Colonic mucosa (tissue), 4 donors: ENCODE measurements around the gene CDH2. TPM values are rescaled to one million over a fixed set of nuclear protein-coding genes. Genes with fewer than 3 reads are reported as not detected.

Experiments
- DNase-seq: peaks from one replicate; pipeline ENCODE4 v3.0.0-alpha.2; 2020
- H3K27ac ChIP-seq: fragments of 200-600 bp; one replicate; pipeline ENCODE4 v1.8.0; 2021
- H3K27me3 ChIP-seq: fragments of 200-600 bp; one replicate; pipeline ENCODE4 v1.8.0; 2021
- H3K36me3 ChIP-seq: fragments of 200-600 bp; one replicate; pipeline ENCODE4 v1.8.0; 2021
- H3K4me1 ChIP-seq: fragments of 200-600 bp; one replicate; pipeline ENCODE4 v1.8.0; 2021; ENCODE audit warnings: mild to moderate bottlenecking
- H3K4me3 ChIP-seq: fragments of 200-600 bp; one replicate; pipeline ENCODE4 v1.8.0; 2021
- H3K9ac ChIP-seq, 2 donors: one replicate each; pipeline ENCODE4 v1.7.0; 2013; ENCODE audit warnings: control low read depth in 2 of 2, low read depth in 2 of 2, low read length in 2 of 2
- H3K9me3 ChIP-seq: fragments of 200-600 bp; one replicate; pipeline ENCODE4 v1.8.0; 2021
- intact Hi-C: fragments of 100-400 bp; cut with DNase I; formaldehyde crosslinking; loops from one replicate; pipeline ENCODE4 v1.14.1; 2022
- total RNA-seq, 2 donors: library from RNA; stranded (reverse); fragmentation: NEBNext Ultra II Directional in 1 of 2; extraction: Animal tissue kit (Norgen Biotek cat#: 25700) in 1 of 2; gene quantifications; one replicate each; pipeline ENCODE4 v1.2.1, GENCODE V29; 2021
- TF ChIP-seq, protein P1 (sequence below): fragments of 200-600 bp; IDR thresholded peaks from one replicate; pipeline ENCODE4 v1.8.0; 2022; ENCODE audit warnings: antibody characterized with exemption, mild to moderate bottlenecking
- donor health status: healthy.
- donor health status: DM: no; HTN: no; CAD: no.
- donor health status: DM: no; HTN: no; CAD: no.

Gene CDH2
- total RNA-seq, 2 donors from 2014 or later: 0.84 to 1.4 TPM

DNA sequence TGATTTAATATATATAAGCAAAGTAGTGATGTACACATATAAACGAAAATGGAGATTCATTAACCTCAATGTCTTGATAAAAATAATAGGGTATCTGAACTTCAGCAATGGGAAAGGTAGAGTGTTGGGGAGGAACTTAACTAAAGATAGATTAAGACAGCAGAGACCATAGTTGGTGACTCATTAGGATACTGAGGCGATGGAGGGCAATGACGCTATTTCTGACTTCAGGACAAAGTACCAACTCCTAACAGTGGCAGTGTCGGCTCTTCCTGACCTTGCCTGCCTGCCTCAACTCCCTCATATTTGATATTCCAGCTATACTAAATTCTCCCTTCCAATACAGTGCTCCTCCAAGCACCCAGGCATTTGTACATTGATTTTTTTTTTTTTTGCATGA is 98.6 kb downstream of the CDH2 start:
- no peak for DNase-seq
- TF ChIP-seq, protein P1, sequence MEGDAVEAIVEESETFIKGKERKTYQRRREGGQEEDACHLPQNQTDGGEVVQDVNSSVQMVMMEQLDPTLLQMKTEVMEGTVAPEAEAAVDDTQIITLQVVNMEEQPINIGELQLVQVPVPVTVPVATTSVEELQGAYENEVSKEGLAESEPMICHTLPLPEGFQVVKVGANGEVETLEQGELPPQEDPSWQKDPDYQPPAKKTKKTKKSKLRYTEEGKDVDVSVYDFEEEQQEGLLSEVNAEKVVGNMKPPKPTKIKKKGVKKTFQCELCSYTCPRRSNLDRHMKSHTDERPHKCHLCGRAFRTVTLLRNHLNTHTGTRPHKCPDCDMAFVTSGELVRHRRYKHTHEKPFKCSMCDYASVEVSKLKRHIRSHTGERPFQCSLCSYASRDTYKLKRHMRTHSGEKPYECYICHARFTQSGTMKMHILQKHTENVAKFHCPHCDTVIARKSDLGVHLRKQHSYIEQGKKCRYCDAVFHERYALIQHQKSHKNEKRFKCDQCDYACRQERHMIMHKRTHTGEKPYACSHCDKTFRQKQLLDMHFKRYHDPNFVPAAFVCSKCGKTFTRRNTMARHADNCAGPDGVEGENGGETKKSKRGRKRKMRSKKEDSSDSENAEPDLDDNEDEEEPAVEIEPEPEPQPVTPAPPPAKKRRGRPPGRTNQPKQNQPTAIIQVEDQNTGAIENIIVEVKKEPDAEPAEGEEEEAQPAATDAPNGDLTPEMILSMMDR: no peak
- no peak overlapping the region for H3K27ac ChIP-seq
- H3K27me3 ChIP-seq: no peaks in the 10 kb centered on the region
- intact Hi-C loops: no loop called here
- H3K9me3 ChIP-seq: no peaks in the 10 kb centered on the region
- H3K4me1 ChIP-seq: no peaks in the 10 kb centered on the region
- H3K4me3 ChIP-seq: no peak overlapping the region
- no peak overlapping the region for H3K9ac ChIP-seq
- H3K36me3 ChIP-seq: no peaks in the 10 kb centered on the region

DNA sequence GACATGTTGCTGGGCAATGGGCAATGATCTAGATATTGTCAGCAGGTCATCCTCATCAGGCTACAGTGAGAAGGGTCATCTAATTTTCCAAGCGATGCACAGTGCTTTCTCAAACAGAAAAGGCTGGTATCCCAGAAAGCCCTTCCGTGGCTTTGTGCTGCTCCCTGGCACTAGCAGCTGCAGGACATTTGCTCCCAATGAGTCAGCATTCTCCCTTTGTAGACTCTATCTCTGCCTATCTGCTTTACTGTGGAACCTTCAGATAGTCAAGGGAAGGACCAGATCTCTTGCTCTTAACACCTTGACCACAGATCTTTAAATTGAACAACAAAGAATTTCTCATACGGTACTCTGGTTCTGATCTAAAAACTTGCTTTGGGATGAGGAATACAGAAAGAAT is 101.4 kb downstream of the CDH2 start:
- Histone ChIP-seq H3K9me3 (no peaks in the 10 kb centered on the region), H3K4me3 (no peak overlapping the region), H3K36me3 (no peaks in the 10 kb centered on the region), H3K4me1 (no peaks in the 10 kb centered on the region), H3K9ac (no peak overlapping the region), H3K27me3 (no peaks in the 10 kb centered on the region), H3K27ac (no peak overlapping the region)
- no peak for DNase-seq
- intact Hi-C loops: no loop called here
- TF ChIP-seq, protein P1: no peak

GRCh38 chr18:28074076-28074475 is 102.9 kb downstream of the CDH2 start:
- Histone ChIP-seq H3K9me3 (no peaks in the 10 kb centered on the region), H3K4me1 (no peaks in the 10 kb centered on the region), H3K9ac (no peak overlapping the region), H3K4me3 (no peak overlapping the region), H3K36me3 (no peaks in the 10 kb centered on the region), H3K27me3 (no peaks in the 10 kb centered on the region), H3K27ac (no peak overlapping the region)
- DNase-seq: no peak
- TF ChIP-seq, protein P1: no peak
- intact Hi-C loops: no loop called here

GRCh38 chr18:28073658-28074057 is 103.3 kb downstream of the CDH2 start:
- no peak overlapping the region for H3K4me3 ChIP-seq
- H3K9me3 ChIP-seq: no peaks in the 10 kb centered on the region
- no peaks in the 10 kb centered on the region for H3K36me3 ChIP-seq
- H3K27me3 ChIP-seq: no peaks in the 10 kb centered on the region
- TF ChIP-seq, protein P1: no peak
- no peaks in the 10 kb centered on the region for H3K4me1 ChIP-seq
- DNase-seq: no peak
- no peak overlapping the region for H3K9ac ChIP-seq
- H3K27ac ChIP-seq: no peak overlapping the region
- intact Hi-C loops: no loop called here

DNA sequence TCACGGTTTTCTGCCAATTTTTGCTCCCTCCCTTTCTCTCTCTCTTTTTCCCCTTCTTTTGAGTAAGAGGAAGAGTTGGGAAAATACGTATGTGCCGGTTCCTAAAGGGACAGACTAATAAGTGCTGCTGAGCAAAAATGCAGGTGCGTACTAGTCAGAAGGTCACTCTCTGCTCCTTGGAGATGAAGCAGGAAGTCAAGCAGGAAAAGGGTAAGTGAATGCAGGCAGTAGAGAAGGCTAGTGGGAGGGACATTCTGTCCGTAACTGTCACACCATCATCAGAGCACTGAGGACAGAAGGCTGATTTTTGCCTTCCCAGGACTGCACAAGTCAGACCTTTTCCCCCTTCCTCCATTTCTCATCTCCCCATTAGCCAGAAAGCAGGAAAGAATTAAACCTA is 105.7 kb downstream of the CDH2 start:
- intact Hi-C loops: no loop called here
- DNase-seq: no peak
- TF ChIP-seq, protein P1: no peak

GRCh38 chr18:28068207-28068606 is 108.7 kb downstream of the CDH2 start:
- Histone ChIP-seq H3K27me3 (no peaks in the 10 kb centered on the region), H3K36me3 (no peaks in the 10 kb centered on the region), H3K4me3 (no peak overlapping the region), H3K4me1 (no peaks in the 10 kb centered on the region), H3K9me3 (no peaks in the 10 kb centered on the region), H3K27ac (no peak overlapping the region), H3K9ac (no peak overlapping the region)
- intact Hi-C loops: no loop called here
- DNase-seq: no peak
- TF ChIP-seq, protein P1: no peak

More for the DNA sequence above, 105.7 kb downstream of the CDH2 start:
- H3K4me3 ChIP-seq: no peak overlapping the region
- no peak overlapping the region for H3K9ac ChIP-seq
- H3K36me3 ChIP-seq: no peaks in the 10 kb centered on the region
- H3K9me3 ChIP-seq: no peaks in the 10 kb centered on the region
- H3K27ac ChIP-seq: no peak overlapping the region
- no peaks in the 10 kb centered on the region for H3K27me3 ChIP-seq
- no peaks in the 10 kb centered on the region for H3K4me1 ChIP-seq
